Brain pericyte (primary cell): ENCODE results near the gene SLC25A47.
"Not testable (repeated sequence)": the region's sequence is repeated elsewhere in the genome, so short reads cannot be mapped to it uniquely, and the experiment has no call there.

ENCODE experiments used
- DNase-seq: peaks from one replicate; pipeline ENCODE4 v3.0.0-alpha.2; 2012; ENCODE audit warnings: low read depth, low spot score

SLC25A47 gene

GRCh38 chr14:100306101-100306997 lies 16.8 kb upstream of the SLC25A47 start, which contains the start of gene SLC25A29:
TSS of gene SLC25A29 (minus strand) at chr14:100306444. CDS start at chr14:100306232, 212 bp downstream.
- DNase-seq, result no peak

GRCh38 chr14:100306998-100307765 lies 16.0 kb upstream of the SLC25A47 start:
- DNase-seq, result no peak

- DNase-seq, result no peak
These were observed 15.2 kb upstream of the SLC25A47 start for GRCh38 chr14:100307766-100308426.

GRCh38 chr14:100308427-100308792 lies 14.7 kb upstream of the SLC25A47 start:
- not testable (repeated sequence) for DNase-seq

- no peak for DNase-seq
These were observed 14.0 kb upstream of the SLC25A47 start for GRCh38 chr14:100309028-100309737.

GRCh38 chr14:100312110-100312876 lies 10.8 kb upstream of the SLC25A47 start:
- not testable (repeated sequence) for DNase-seq

GRCh38 chr14:100312877-100313400 lies 10.2 kb upstream of the SLC25A47 start:
- no peak for DNase-seq

- no peak for DNase-seq
These were observed 9.5 kb upstream of the SLC25A47 start for GRCh38 chr14:100313464-100314230.

GRCh38 chr14:100314724-100315123 lies 8.4 kb upstream of the SLC25A47 start:
- no peak for DNase-seq

GRCh38 chr14:100317389-100317788 lies 5.8 kb upstream of the SLC25A47 start:
- no peak for DNase-seq

- no peak for DNase-seq
These were observed 5.0 kb upstream of the SLC25A47 start for GRCh38 chr14:100317912-100318808.

- DNase-seq, result no peak
These were observed 2.8 kb upstream of the SLC25A47 start for GRCh38 chr14:100320157-100320856.

GRCh38 chr14:100321473-100322137 lies 1.5 kb upstream of the SLC25A47 start:
- no peak for DNase-seq

GRCh38 chr14:100322138-100322957 lies 791 bp upstream of the SLC25A47 start:
- DNase-seq, result no peak

GRCh38 chr14:100323942-100324307 lies 786 bp downstream of the SLC25A47 start:
- DNase-seq, result no peak

- DNase-seq, result no peak
These were observed 2.1 kb downstream of the SLC25A47 start for GRCh38 chr14:100325231-100325632.

GRCh38 chr14:100325958-100326357 lies 2.8 kb downstream of the SLC25A47 start:
- DNase-seq, result no peak
